Measurements from ENCODE around the gene TOR2A. TPM values are rescaled to one million over a fixed set of nuclear protein-coding genes. Genes with fewer than 3 reads are reported as not detected.

TOR2A gene
- total RNA-seq, 1 donor from 2014 or later: 23.4 TPM

- intact Hi-C loops (cut with micrococcal nuclease): no loop called here
Observed at GRCh38 chr9:127705577-127706379, 29.3 kb downstream of the TOR2A start.

- intact Hi-C loops (cut with micrococcal nuclease): no loop called here
Observed at GRCh38 chr9:127703289-127703946, 31.7 kb downstream of the TOR2A start.

GRCh38 chr9:127700594-127701255, 34.4 kb downstream of the TOR2A start:
- intact Hi-C loops (cut with micrococcal nuclease): no loop called here

- intact Hi-C loops (cut with micrococcal nuclease): no loop called here
Observed at GRCh38 chr9:127700140-127700539, 35.0 kb downstream of the TOR2A start.

GRCh38 chr9:127698985-127699670, 36.0 kb downstream of the TOR2A start:
- intact Hi-C loops (cut with micrococcal nuclease): loop anchor here (1.0 kb wide), 1 partner anchor 16 kb away; the partner anchor contains the start of gene PTRH1

- intact Hi-C loops (cut with micrococcal nuclease): no loop called here
Observed at GRCh38 chr9:127698386-127698785, 36.7 kb downstream of the TOR2A start.

GRCh38 chr9:127697575-127697974, 37.5 kb downstream of the TOR2A start:
- intact Hi-C loops (cut with micrococcal nuclease): no loop called here

- intact Hi-C loops (cut with micrococcal nuclease): no loop called here
Observed at GRCh38 chr9:127694890-127695720, 40.0 kb downstream of the TOR2A start.

GRCh38 chr9:127693697-127694096, 41.4 kb downstream of the TOR2A start:
- intact Hi-C loops (cut with micrococcal nuclease): no loop called here

GRCh38 chr9:127693143-127693542, 42.0 kb downstream of the TOR2A start:
- intact Hi-C loops (cut with micrococcal nuclease): no loop called here

GRCh38 chr9:127692071-127692470, 43.0 kb downstream of the TOR2A start:
- intact Hi-C loops (cut with micrococcal nuclease): no loop called here

GRCh38 chr9:127690735-127691134, 44.4 kb downstream of the TOR2A start:
- intact Hi-C loops (cut with micrococcal nuclease): no loop called here

- intact Hi-C loops (cut with micrococcal nuclease): no loop called here
Observed at GRCh38 chr9:127689329-127690000, 45.6 kb downstream of the TOR2A start.

GRCh38 chr9:127686461-127687393, 48.4 kb downstream of the TOR2A start:
- intact Hi-C loops (cut with micrococcal nuclease): no loop called here

- intact Hi-C loops (cut with micrococcal nuclease): no loop called here
Observed at GRCh38 chr9:127684576-127684975, 50.5 kb downstream of the TOR2A start.

GRCh38 chr9:127683723-127684122, 51.4 kb downstream of the TOR2A start:
- intact Hi-C loops (cut with micrococcal nuclease): no loop called here

- intact Hi-C loops (cut with micrococcal nuclease): no loop called here
Observed at GRCh38 chr9:127682351-127683136, 52.5 kb downstream of the TOR2A start.

Measured in T-helper 2 cell treated with Interferon-gamma antibody and Interleukin-4, amounts not matched to agents 100 ng/mL and 5 ng/mL, for 36 hours (primary cell).